HepG2 (cell line): ENCODE data around the gene DPP3. TPM values are rescaled to one million over a fixed set of nuclear protein-coding genes. Genes with fewer than 3 reads are reported as not detected.

Source experiments
- ATF7-NPFF ChIP-seq: sonication (generic); formaldehyde crosslinking; IDR thresholded peaks from 2 replicates; pipeline ENCODE4 v1.8.1; 2023; ENCODE audit warnings: mild to moderate bottlenecking, low read depth, missing genetic modification reagents, moderate library complexity
- BCL6 ChIP-seq: IDR thresholded peaks from 2 replicates; pipeline ENCODE4 v1.6.1; 2016; ENCODE audit warnings: missing genetic modification reagents, missing compliant biosample characterization
- ERF ChIP-seq: IDR thresholded peaks from 2 replicates; pipeline ENCODE4 v1.6.1; 2018; ENCODE audit warnings: missing biosample characterization, missing genetic modification reagents
- GABPA ChIP-seq, 2 experiments: IDR thresholded peaks; 2 replicates each; pipeline ENCODE4 v1.6.1; 2011 to 2016; ENCODE audit warnings: low read depth in 2 of 2, low read length in 1 of 2, missing biosample characterization in 1 of 2, missing genetic modification characterization in 1 of 2
- HOXA3 ChIP-seq: sonication (generic); formaldehyde crosslinking; IDR thresholded peaks from 2 replicates; pipeline ENCODE4 v1.5.0; 2020; ENCODE audit warnings: missing genetic modification reagents
- KLF9 ChIP-seq: IDR thresholded peaks from 2 replicates; pipeline ENCODE4 v1.6.1; 2016; ENCODE audit warnings: low read depth
- PCBP1 ChIP-seq: fragments of 200-400 bp; formaldehyde crosslinking; IDR thresholded peaks from 2 replicates; pipeline ENCODE4 v1.6.1; 2017; ENCODE audit warnings: mild to moderate bottlenecking, low read depth, low read length, borderline replicate concordance
- POLR2G ChIP-seq: fragments of 200-400 bp; formaldehyde crosslinking; IDR thresholded peaks from 2 replicates; pipeline ENCODE4 v1.6.1; 2018; ENCODE audit warnings: mild to moderate bottlenecking, low read depth, low read length, moderate library complexity
- RBM39 ChIP-seq: fragments of 200-400 bp; formaldehyde crosslinking; IDR thresholded peaks from one replicate; pipeline ENCODE4 v1.6.1; 2018; ENCODE audit warnings: antibody characterized with exemption, mild to moderate bottlenecking, low read depth, low read length; ENCODE audit not compliant: poor library complexity, severe bottlenecking
- SIN3A ChIP-seq: IDR thresholded peaks from 2 replicates; pipeline ENCODE4 v1.6.1; 2011; ENCODE audit warnings: low read depth, mild to moderate bottlenecking, control low read depth, low read length, borderline replicate concordance
- ZNF441 ChIP-seq: sonication (generic); formaldehyde crosslinking; IDR thresholded peaks from 2 replicates; pipeline ENCODE4 v1.7.0; 2021; ENCODE audit warnings: missing genetic modification reagents, borderline replicate concordance
- ZNF547 ChIP-seq: sonication (generic); formaldehyde crosslinking; IDR thresholded peaks from 2 replicates; pipeline ENCODE4 v1.5.1; 2020; ENCODE audit warnings: mild to moderate bottlenecking, missing genetic modification reagents
- ZNF619 ChIP-seq: sonication (generic); formaldehyde crosslinking; IDR thresholded peaks from 2 replicates; pipeline ENCODE4 v1.4.0; 2020; ENCODE audit warnings: mild to moderate bottlenecking, missing genetic modification reagents
- ZNF776 ChIP-seq: sonication (generic); formaldehyde crosslinking; IDR thresholded peaks from 2 replicates; pipeline ENCODE4 v1.4.0; 2020; ENCODE audit warnings: mild to moderate bottlenecking, missing genetic modification reagents
- ZSCAN31 ChIP-seq: sonication (generic); formaldehyde crosslinking; IDR thresholded peaks from 2 replicates; pipeline ENCODE4 v1.5.0; 2020; ENCODE audit warnings: low read depth, mild to moderate bottlenecking, missing genetic modification reagents
- polyA plus RNA-seq, 8 experiments: library from polyadenylated mRNA; depleted of rRNA in 3 of 8; stranded (reverse) in 7 of 8; unstranded in 1 of 8; fragments of >200 nt; fragmentation: Illumina TruSeq in 4 of 8; extraction: Trizol in 4 of 8; gene quantifications; 2 replicates each; pipeline versions ENCODE4 v1.2.1 to v1.2.3, GENCODE V29; 2011 to 2016; ENCODE audit warnings: low read depth in 4 of 8, missing spikeins in 1 of 8, mixed read lengths in 1 of 8; ENCODE audit not compliant: insufficient read depth in 1 of 8
- total RNA-seq, 5 experiments: library from RNA; depleted of rRNA; stranded (reverse); fragments of >200 nt; fragmentation: Illumina TruSeq; extraction: Trizol; gene quantifications; 2 replicates each; pipeline ENCODE4 v1.2.3, GENCODE V29; 2016; ENCODE audit warnings: low read depth in 1 of 5
- TF ChIP-seq, protein P1 (sequence below): IDR thresholded peaks from 2 replicates; pipeline ENCODE4 v1.6.1; 2016; ENCODE audit warnings: missing compliant biosample characterization, missing genetic modification reagents, borderline replicate concordance
- TF ChIP-seq, protein P2 (sequence below): sonication (generic); formaldehyde crosslinking; IDR thresholded peaks from 2 replicates; pipeline ENCODE4 v1.4.0; 2020; ENCODE audit warnings: mild to moderate bottlenecking, missing genetic modification reagents, borderline replicate concordance
- TF ChIP-seq, protein P3 (sequence below): sonication (generic); formaldehyde crosslinking; IDR thresholded peaks from 2 replicates; pipeline ENCODE4 v1.4.0; 2020; ENCODE audit warnings: low read depth, mild to moderate bottlenecking, missing genetic modification reagents
- TF ChIP-seq, protein P4 (sequence below): sonication (generic); formaldehyde crosslinking; IDR thresholded peaks from 2 replicates; pipeline ENCODE4 v1.5.1; 2020; ENCODE audit warnings: mild to moderate bottlenecking, missing genetic modification reagents, moderate library complexity

The DPP3 gene
- total and polyA plus RNA-seq, 2 of the 13 experiments (the other 11 are each of a cell fraction or from before 2014, with no cell fraction given): 38.4 to 59.8 TPM

DNA sequence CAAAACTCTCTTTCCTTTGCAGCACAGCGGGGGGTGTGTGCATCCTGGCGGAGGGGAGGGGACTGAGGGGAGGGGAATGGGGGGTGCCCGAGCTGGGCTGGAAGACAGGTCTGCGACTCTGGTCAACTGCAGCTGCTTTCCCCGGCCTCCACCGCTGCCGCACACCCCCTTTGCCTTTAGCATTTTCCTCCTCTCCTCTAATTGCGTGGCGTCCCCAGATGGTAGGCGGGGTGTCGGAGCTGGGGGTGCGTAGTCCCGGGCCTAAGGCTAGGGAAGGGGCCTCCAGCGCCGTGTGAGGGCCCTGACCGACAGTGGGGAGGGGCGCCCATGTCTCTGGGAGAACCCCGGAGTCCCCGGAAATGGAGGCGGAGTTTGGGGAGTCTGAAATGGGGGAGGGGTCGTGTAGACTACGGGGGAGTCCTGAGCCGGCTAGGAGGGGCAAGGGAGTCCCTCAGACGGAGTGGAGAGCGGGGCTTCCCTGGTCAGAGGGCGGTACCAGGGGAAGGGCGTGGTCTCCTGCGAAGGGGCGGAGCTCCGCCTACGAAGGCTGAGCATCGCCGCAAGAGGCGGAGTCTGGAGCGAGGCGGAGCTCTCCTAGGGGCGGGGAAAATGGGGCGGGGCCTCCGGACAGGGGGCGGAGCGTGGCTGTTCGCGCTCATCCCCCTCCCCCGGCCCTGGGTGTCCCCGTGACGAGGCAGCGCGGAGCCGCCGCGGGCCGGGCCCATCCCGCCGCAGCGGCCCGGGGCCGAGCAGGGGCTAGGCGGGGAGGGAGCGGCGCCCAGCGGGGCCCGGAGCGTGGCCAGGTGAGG is 13.8 kb upstream of the DPP3 start, which contains the start of gene PELI3 (continued):
- TF ChIP-seq, protein P1, sequence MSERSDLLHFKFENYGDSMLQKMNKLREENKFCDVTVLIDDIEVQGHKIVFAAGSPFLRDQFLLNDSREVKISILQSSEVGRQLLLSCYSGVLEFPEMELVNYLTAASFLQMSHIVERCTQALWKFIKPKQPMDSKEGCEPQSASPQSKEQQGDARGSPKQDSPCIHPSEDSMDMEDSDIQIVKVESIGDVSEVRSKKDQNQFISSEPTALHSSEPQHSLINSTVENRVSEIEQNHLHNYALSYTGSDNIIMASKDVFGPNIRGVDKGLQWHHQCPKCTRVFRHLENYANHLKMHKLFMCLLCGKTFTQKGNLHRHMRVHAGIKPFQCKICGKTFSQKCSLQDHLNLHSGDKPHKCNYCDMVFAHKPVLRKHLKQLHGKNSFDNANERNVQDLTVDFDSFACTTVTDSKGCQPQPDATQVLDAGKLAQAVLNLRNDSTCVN (CRISPR knock-in tag): no peak
- TF ChIP-seq BCL6 (CRISPR knock-in tag) (peak; percentile 7; the same call in 1 of the 2 replicates), SIN3A (peak; percentile 49; the same call in 1 of the 2 replicates), KLF9 (CRISPR knock-in tag) (no peak), ZNF619 (0 out of 2 replicates have a peak, but pooled peaks have one; percentile 75), GABPA (IDR thresholded peaks at IDR 0.05; ENCODE audit: low read depth, low read length) (no peak), GABPA (CRISPR knock-in tag; IDR thresholded peaks at IDR 0.05; ENCODE audit: low read depth) (no peak), ATF7-NPFF (no peak), POLR2G (peak; percentile 32; the same call in 1 of the 2 replicates), PCBP1 (0 out of 2 replicates have a peak, but pooled peaks have one; percentile 19), ERF (CRISPR knock-in tag) (peak; percentile 18; the same call in 1 of the 2 replicates), HOXA3 (CRISPR knock-in tag) (peak; percentile 9; the same call in 1 of the 2 replicates), RBM39 (no peak), ZNF547 (no peak), ZSCAN31 (0 out of 2 replicates have a peak, but pooled peaks have one; percentile 45), ZNF776 (CRISPR knock-in tag) (0 out of 2 replicates have a peak, but pooled peaks have one; percentile 35), ZNF441 (CRISPR knock-in tag) (peak; percentile 70; the same call in 1 of the 2 replicates)
- TF ChIP-seq, protein P2, sequence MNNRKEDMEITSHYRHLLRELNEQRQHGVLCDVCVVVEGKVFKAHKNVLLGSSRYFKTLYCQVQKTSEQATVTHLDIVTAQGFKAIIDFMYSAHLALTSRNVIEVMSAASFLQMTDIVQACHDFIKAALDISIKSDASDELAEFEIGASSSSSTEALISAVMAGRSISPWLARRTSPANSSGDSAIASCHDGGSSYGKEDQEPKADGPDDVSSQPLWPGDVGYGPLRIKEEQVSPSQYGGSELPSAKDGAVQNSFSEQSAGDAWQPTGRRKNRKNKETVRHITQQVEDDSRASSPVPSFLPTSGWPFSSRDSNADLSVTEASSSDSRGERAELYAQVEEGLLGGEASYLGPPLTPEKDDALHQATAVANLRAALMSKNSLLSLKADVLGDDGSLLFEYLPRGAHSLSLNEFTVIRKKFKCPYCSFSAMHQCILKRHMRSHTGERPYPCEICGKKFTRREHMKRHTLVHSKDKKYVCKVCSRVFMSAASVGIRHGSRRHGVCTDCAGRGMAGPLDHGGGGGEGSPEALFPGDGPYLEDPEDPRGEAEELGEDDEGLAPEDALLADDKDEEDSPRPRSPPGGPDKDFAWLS: no peak
- TF ChIP-seq, protein P3, sequence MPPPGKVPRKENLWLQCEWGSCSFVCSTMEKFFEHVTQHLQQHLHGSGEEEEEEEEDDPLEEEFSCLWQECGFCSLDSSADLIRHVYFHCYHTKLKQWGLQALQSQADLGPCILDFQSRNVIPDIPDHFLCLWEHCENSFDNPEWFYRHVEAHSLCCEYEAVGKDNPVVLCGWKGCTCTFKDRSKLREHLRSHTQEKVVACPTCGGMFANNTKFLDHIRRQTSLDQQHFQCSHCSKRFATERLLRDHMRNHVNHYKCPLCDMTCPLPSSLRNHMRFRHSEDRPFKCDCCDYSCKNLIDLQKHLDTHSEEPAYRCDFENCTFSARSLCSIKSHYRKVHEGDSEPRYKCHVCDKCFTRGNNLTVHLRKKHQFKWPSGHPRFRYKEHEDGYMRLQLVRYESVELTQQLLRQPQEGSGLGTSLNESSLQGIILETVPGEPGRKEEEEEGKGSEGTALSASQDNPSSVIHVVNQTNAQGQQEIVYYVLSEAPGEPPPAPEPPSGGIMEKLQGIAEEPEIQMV: 0 out of 2 replicates have a peak, but pooled peaks have one; percentile 9
- TF ChIP-seq, protein P4, sequence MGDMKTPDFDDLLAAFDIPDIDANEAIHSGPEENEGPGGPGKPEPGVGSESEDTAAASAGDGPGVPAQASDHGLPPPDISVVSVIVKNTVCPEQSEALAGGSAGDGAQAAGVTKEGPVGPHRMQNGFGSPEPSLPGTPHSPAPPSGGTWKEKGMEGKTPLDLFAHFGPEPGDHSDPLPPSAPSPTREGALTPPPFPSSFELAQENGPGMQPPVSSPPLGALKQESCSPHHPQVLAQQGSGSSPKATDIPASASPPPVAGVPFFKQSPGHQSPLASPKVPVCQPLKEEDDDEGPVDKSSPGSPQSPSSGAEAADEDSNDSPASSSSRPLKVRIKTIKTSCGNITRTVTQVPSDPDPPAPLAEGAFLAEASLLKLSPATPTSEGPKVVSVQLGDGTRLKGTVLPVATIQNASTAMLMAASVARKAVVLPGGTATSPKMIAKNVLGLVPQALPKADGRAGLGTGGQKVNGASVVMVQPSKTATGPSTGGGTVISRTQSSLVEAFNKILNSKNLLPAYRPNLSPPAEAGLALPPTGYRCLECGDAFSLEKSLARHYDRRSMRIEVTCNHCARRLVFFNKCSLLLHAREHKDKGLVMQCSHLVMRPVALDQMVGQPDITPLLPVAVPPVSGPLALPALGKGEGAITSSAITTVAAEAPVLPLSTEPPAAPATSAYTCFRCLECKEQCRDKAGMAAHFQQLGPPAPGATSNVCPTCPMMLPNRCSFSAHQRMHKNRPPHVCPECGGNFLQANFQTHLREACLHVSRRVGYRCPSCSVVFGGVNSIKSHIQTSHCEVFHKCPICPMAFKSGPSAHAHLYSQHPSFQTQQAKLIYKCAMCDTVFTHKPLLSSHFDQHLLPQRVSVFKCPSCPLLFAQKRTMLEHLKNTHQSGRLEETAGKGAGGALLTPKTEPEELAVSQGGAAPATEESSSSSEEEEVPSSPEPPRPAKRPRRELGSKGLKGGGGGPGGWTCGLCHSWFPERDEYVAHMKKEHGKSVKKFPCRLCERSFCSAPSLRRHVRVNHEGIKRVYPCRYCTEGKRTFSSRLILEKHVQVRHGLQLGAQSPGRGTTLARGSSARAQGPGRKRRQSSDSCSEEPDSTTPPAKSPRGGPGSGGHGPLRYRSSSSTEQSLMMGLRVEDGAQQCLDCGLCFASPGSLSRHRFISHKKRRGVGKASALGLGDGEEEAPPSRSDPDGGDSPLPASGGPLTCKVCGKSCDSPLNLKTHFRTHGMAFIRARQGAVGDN (CRISPR knock-in tag): peak; percentile 63
